Ecto neural progenitor cell (in vitro differentiated cells): ENCODE results near the gene ILK.

Experiments used
- DNase-seq: peaks from one replicate; pipeline ENCODE4 v3.0.0-alpha.2; 2018; ENCODE audit warnings: low spot score

ILK gene

GRCh38 chr11:6606471-6607189, 3.1 kb downstream of the ILK start:
- peak; percentile 92 for DNase-seq

- peak; percentile 6 for DNase-seq
These were observed 3.7 kb downstream of the ILK start for GRCh38 chr11:6607190-6607795.

GRCh38 chr11:6608011-6608410, 4.4 kb downstream of the ILK start:
- peak; percentile 23 for DNase-seq

- peak; percentile 28 for DNase-seq
These were observed 5.3 kb downstream of the ILK start for GRCh38 chr11:6608726-6609501.

GRCh38 chr11:6609502-6610015, 6.0 kb downstream of the ILK start:
- peak; percentile 12 for DNase-seq

- DNase-seq, result peak; percentile 44
These were observed 7.0 kb downstream of the ILK start for GRCh38 chr11:6610591-6610990.

- DNase-seq, result no peak
These were observed 7.8 kb downstream of the ILK start for GRCh38 chr11:6611092-6611962.

GRCh38 chr11:6611963-6612212, 8.3 kb downstream of the ILK start:
- DNase-seq, result no peak

- DNase-seq, result peak; percentile 95
These were observed 8.9 kb downstream of the ILK start, which contains the start of gene TAF10 for GRCh38 chr11:6612213-6613041. TSS of gene TAF10 (minus strand) at chr11:6612216. CDS start at chr11:6612189, 27 bp downstream.

GRCh38 chr11:6613496-6613895, 9.9 kb downstream of the ILK start:
- no peak for DNase-seq

GRCh38 chr11:6614446-6614845, 10.9 kb downstream of the ILK start:
- DNase-seq, result no peak

- DNase-seq, result no peak
These were observed 11.5 kb downstream of the ILK start for GRCh38 chr11:6615046-6615445.

- DNase-seq, result no peak
These were observed 12.5 kb downstream of the ILK start for GRCh38 chr11:6615882-6616585.

- DNase-seq, result no peak
These were observed 13.1 kb downstream of the ILK start for GRCh38 chr11:6616596-6617250.

- no peak for DNase-seq
These were observed 13.8 kb downstream of the ILK start for GRCh38 chr11:6617315-6617781.

- DNase-seq, result no peak
These were observed 14.8 kb downstream of the ILK start for GRCh38 chr11:6618117-6619003.

GRCh38 chr11:6619004-6619745, 15.6 kb downstream of the ILK start, which contains the start of gene TPP1:
TSS of gene TPP1 (minus strand) at chr11:6619422. CDS start at chr11:6619400, 22 bp downstream.
- DNase-seq, result peak; percentile 91

GRCh38 chr11:6620636-6621035, 17.1 kb downstream of the ILK start:
- DNase-seq, result no peak
